Measurements from ENCODE around the gene DIP2A. TPM values are rescaled to one million over a fixed set of nuclear protein-coding genes. Genes with fewer than 3 reads are reported as not detected.

DIP2A gene
- polyA plus RNA-seq, 4 donors, result 13.8 to 42.9 (median 22.8) TPM

- WGBS, 3 donors, result 90 to 95% (median 92%) methylated on average over 2 of the region's 2 CpGs
- no peak overlapping the region for H3K27ac ChIP-seq (ENCODE audit: low read depth in 1 of 3, low read length in 2 of 3)
- no peaks in the 10 kb centered on the region for H3K9me3 ChIP-seq (ENCODE audit: control insufficient read depth in 2 of 2, insufficient read depth in 1 of 2, low read depth in 1 of 2, low read length in 1 of 2)
- no peaks in the 10 kb centered on the region for H3K27me3 ChIP-seq (ENCODE audit: control insufficient read depth in 3 of 3, insufficient read depth in 3 of 3, low read length in 3 of 3)
- H3K4me3 ChIP-seq (ENCODE audit: low read depth in 1 of 3, low read length in 3 of 3), result no peak overlapping the region
- DNase-seq (no peak), FAIRE-seq (no peak)
- no peaks in the 10 kb centered on the region for H3K4me1 ChIP-seq (ENCODE audit: control insufficient read depth in 3 of 3, insufficient read depth in 2 of 3, low read depth in 1 of 3, low read length in 2 of 3)
- peaks cover 0 to 7% (median 3%) of the 10 kb centered on the region in 3 donors for H3K36me3 ChIP-seq (ENCODE audit: control insufficient read depth in 3 of 3, insufficient read depth in 2 of 3, low read depth in 1 of 3, low read length in 3 of 3)
Measured at GRCh38 chr21:46474382-46474781, 15.7 kb downstream of the DIP2A start.

GRCh38 chr21:46475296-46475695 is 16.6 kb downstream of the DIP2A start:
- no peak for DNase-seq
- peaks cover 0 to 7% (median 3%) of the 10 kb centered on the region in 3 donors for H3K36me3 ChIP-seq (ENCODE audit: control insufficient read depth in 3 of 3, insufficient read depth in 2 of 3, low read depth in 1 of 3, low read length in 3 of 3)
- no peaks in the 10 kb centered on the region for H3K4me1 ChIP-seq (ENCODE audit: control insufficient read depth in 3 of 3, insufficient read depth in 2 of 3, low read depth in 1 of 3, low read length in 2 of 3)
- H3K4me3 ChIP-seq (ENCODE audit: low read depth in 1 of 3, low read length in 3 of 3), result no peak overlapping the region
- no peaks in the 10 kb centered on the region for H3K27me3 ChIP-seq (ENCODE audit: control insufficient read depth in 3 of 3, insufficient read depth in 3 of 3, low read length in 3 of 3)
- H3K27ac ChIP-seq (ENCODE audit: low read depth in 1 of 3, low read length in 2 of 3), result no peak overlapping the region
- no peak for FAIRE-seq
- WGBS, 3 donors, result 90 to 100% (median 94%) methylated on average over 1 of the region's 1 CpG
- no peaks in the 10 kb centered on the region for H3K9me3 ChIP-seq (ENCODE audit: control insufficient read depth in 2 of 2, insufficient read depth in 1 of 2, low read depth in 1 of 2, low read length in 1 of 2)

GRCh38 chr21:46477765-46478164 is 19.1 kb downstream of the DIP2A start:
- FAIRE-seq, result no peak
- no peak for DNase-seq
- Histone ChIP-seq H3K4me1 (ENCODE audit: control insufficient read depth in 3 of 3, insufficient read depth in 2 of 3, low read depth in 1 of 3, low read length in 2 of 3) (no peaks in the 10 kb centered on the region), H3K27ac (ENCODE audit: low read depth in 1 of 3, low read length in 2 of 3) (no peak overlapping the region), H3K27me3 (ENCODE audit: control insufficient read depth in 3 of 3, insufficient read depth in 3 of 3, low read length in 3 of 3) (no peaks in the 10 kb centered on the region), H3K4me3 (ENCODE audit: low read depth in 1 of 3, low read length in 3 of 3) (no peak overlapping the region), H3K36me3 (ENCODE audit: control insufficient read depth in 3 of 3, insufficient read depth in 2 of 3, low read depth in 1 of 3, low read length in 3 of 3) (peaks cover 0 to 13% (median 3%) of the 10 kb centered on the region in 3 donors), H3K9me3 (ENCODE audit: control insufficient read depth in 2 of 2, insufficient read depth in 1 of 2, low read depth in 1 of 2, low read length in 1 of 2) (no peaks in the 10 kb centered on the region)
- WGBS, 3 donors, result 89 to 93% (median 90%) methylated on average over 7 of the region's 7 CpGs

GRCh38 chr21:46478910-46479309 is 20.2 kb downstream of the DIP2A start:
- Histone ChIP-seq H3K36me3 (ENCODE audit: control insufficient read depth in 3 of 3, insufficient read depth in 2 of 3, low read depth in 1 of 3, low read length in 3 of 3) (peaks cover 0 to 13% (median 3%) of the 10 kb centered on the region in 3 donors), H3K4me3 (ENCODE audit: low read depth in 1 of 3, low read length in 3 of 3) (no peak overlapping the region), H3K27ac (ENCODE audit: low read depth in 1 of 3, low read length in 2 of 3) (no peak overlapping the region), H3K27me3 (ENCODE audit: control insufficient read depth in 3 of 3, insufficient read depth in 3 of 3, low read length in 3 of 3) (no peaks in the 10 kb centered on the region), H3K4me1 (ENCODE audit: control insufficient read depth in 3 of 3, insufficient read depth in 2 of 3, low read depth in 1 of 3, low read length in 2 of 3) (no peaks in the 10 kb centered on the region), H3K9me3 (ENCODE audit: control insufficient read depth in 2 of 2, insufficient read depth in 1 of 2, low read depth in 1 of 2, low read length in 1 of 2) (no peaks in the 10 kb centered on the region)
- no peak for FAIRE-seq
- WGBS, 3 donors, result 71 to 81% (median 76%) methylated on average over 2 of the region's 2 CpGs
- DNase-seq, result no peak

GRCh38 chr21:46480466-46480865 is 21.8 kb downstream of the DIP2A start:
- FAIRE-seq, result no peak
- no peaks in the 10 kb centered on the region for H3K4me1 ChIP-seq (ENCODE audit: control insufficient read depth in 3 of 3, insufficient read depth in 2 of 3, low read depth in 1 of 3, low read length in 2 of 3)
- H3K4me3 ChIP-seq (ENCODE audit: low read depth in 1 of 3, low read length in 3 of 3), result no peak overlapping the region
- H3K27ac ChIP-seq (ENCODE audit: low read depth in 1 of 3, low read length in 2 of 3), result no peak overlapping the region
- no peaks in the 10 kb centered on the region for H3K9me3 ChIP-seq (ENCODE audit: control insufficient read depth in 2 of 2, insufficient read depth in 1 of 2, low read depth in 1 of 2, low read length in 1 of 2)
- WGBS, 3 donors, result 91 to 93% (median 92%) methylated on average over 5 of the region's 5 CpGs
- H3K36me3 ChIP-seq (ENCODE audit: control insufficient read depth in 3 of 3, insufficient read depth in 2 of 3, low read depth in 1 of 3, low read length in 3 of 3), result peaks cover 0 to 13% (median 5%) of the 10 kb centered on the region in 3 donors
- DNase-seq, result no peak
- H3K27me3 ChIP-seq (ENCODE audit: control insufficient read depth in 3 of 3, insufficient read depth in 3 of 3, low read length in 3 of 3), result no peaks in the 10 kb centered on the region

- H3K9me3 ChIP-seq (ENCODE audit: control insufficient read depth in 2 of 2, insufficient read depth in 1 of 2, low read depth in 1 of 2, low read length in 1 of 2), result no peaks in the 10 kb centered on the region
- H3K27me3 ChIP-seq (ENCODE audit: control insufficient read depth in 3 of 3, insufficient read depth in 3 of 3, low read length in 3 of 3), result no peaks in the 10 kb centered on the region
- FAIRE-seq, result no peak
- H3K4me3 ChIP-seq (ENCODE audit: low read depth in 1 of 3, low read length in 3 of 3), result no peak overlapping the region
- WGBS, 3 donors, result 93 to 95% (median 94%) methylated on average over 6 of the region's 6 CpGs
- H3K4me1 ChIP-seq (ENCODE audit: control insufficient read depth in 3 of 3, insufficient read depth in 2 of 3, low read depth in 1 of 3, low read length in 2 of 3), result no peaks in the 10 kb centered on the region
- H3K27ac ChIP-seq (ENCODE audit: low read depth in 1 of 3, low read length in 2 of 3), result no peak overlapping the region
- DNase-seq, result no peak
- H3K36me3 ChIP-seq (ENCODE audit: control insufficient read depth in 3 of 3, insufficient read depth in 2 of 3, low read depth in 1 of 3, low read length in 3 of 3), result peaks cover 0 to 14% (median 5%) of the 10 kb centered on the region in 3 donors
Measured at GRCh38 chr21:46482225-46482845, 23.6 kb downstream of the DIP2A start.

- H3K9me3 ChIP-seq (ENCODE audit: control insufficient read depth in 2 of 2, insufficient read depth in 1 of 2, low read depth in 1 of 2, low read length in 1 of 2), result no peaks in the 10 kb centered on the region
- H3K27me3 ChIP-seq (ENCODE audit: control insufficient read depth in 3 of 3, insufficient read depth in 3 of 3, low read length in 3 of 3), result no peaks in the 10 kb centered on the region
- H3K4me3 ChIP-seq (ENCODE audit: low read depth in 1 of 3, low read length in 3 of 3), result no peak overlapping the region
- H3K27ac ChIP-seq (ENCODE audit: low read depth in 1 of 3, low read length in 2 of 3), result no peak overlapping the region
- peaks cover 0 to 14% (median 2%) of the 10 kb centered on the region in 3 donors for H3K36me3 ChIP-seq (ENCODE audit: control insufficient read depth in 3 of 3, insufficient read depth in 2 of 3, low read depth in 1 of 3, low read length in 3 of 3)
- no peak for DNase-seq
- 88 to 89% (median 89%) methylated on average over 2 of the region's 2 CpGs for WGBS, 3 donors
- FAIRE-seq, result no peak
- no peaks in the 10 kb centered on the region for H3K4me1 ChIP-seq (ENCODE audit: control insufficient read depth in 3 of 3, insufficient read depth in 2 of 3, low read depth in 1 of 3, low read length in 2 of 3)
Measured at GRCh38 chr21:46482846-46483231, 24.1 kb downstream of the DIP2A start.

- no peak for DNase-seq
- Histone ChIP-seq H3K4me3 (ENCODE audit: low read depth in 1 of 3, low read length in 3 of 3) (no peak overlapping the region), H3K9me3 (ENCODE audit: control insufficient read depth in 2 of 2, insufficient read depth in 1 of 2, low read depth in 1 of 2, low read length in 1 of 2) (no peaks in the 10 kb centered on the region), H3K27ac (ENCODE audit: low read depth in 1 of 3, low read length in 2 of 3) (no peak overlapping the region), H3K4me1 (ENCODE audit: control insufficient read depth in 3 of 3, insufficient read depth in 2 of 3, low read depth in 1 of 3, low read length in 2 of 3) (no peaks in the 10 kb centered on the region), H3K27me3 (ENCODE audit: control insufficient read depth in 3 of 3, insufficient read depth in 3 of 3, low read length in 3 of 3) (no peaks in the 10 kb centered on the region), H3K36me3 (ENCODE audit: control insufficient read depth in 3 of 3, insufficient read depth in 2 of 3, low read depth in 1 of 3, low read length in 3 of 3) (peaks cover 0 to 14% (median 2%) of the 10 kb centered on the region in 3 donors)
- 71 to 75% (median 72%) methylated on average over 6 of the region's 6 CpGs for WGBS, 3 donors
- FAIRE-seq, result no peak
Measured at GRCh38 chr21:46483300-46484295, 24.9 kb downstream of the DIP2A start.

Measured in small intestine (tissue), 7 donors.